GM18909 (cell line): ENCODE measurements around the gene ZNF786.
"Not testable (repeated sequence)": the region's sequence is repeated elsewhere in the genome, so short reads cannot be mapped to it uniquely, and the experiment has no call there.

ENCODE experiments used
- ATAC-seq: cut with Tn5 transposase; IDR thresholded peaks from one replicate; pipeline ENCODE4 v1.9.1; 2021; ENCODE audit warnings: mild to moderate bottlenecking; ENCODE audit not compliant: unreplicated experiment, poor library complexity

Gene ZNF786

DNA sequence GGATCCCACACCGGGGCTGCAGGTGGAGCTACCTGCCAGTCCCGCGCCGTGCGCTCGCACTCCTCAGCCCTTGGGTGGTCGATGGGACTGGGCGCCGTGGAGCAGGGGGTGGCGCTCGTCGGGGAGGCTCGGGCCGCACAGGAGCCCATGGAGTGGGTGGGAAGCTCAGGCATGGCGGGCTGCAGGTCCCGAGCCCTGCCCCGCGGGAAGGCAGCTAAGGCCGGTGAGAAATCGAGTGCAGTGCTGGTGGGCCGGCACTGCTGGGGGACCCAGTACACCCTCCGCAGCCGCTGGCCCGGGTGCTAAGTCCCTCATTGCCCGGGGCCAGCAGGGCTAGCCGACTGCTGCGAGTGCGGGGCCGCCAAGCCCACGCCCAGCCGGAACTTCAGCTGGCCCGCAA is 51.9 kb downstream of the ZNF786 start:
- ATAC-seq: not testable (repeated sequence)

- no peak for ATAC-seq
These were observed 53.8 kb downstream of the ZNF786 start for GRCh38 chr7:149036676-149037075.

- ATAC-seq: no peak
These were observed 59.1 kb downstream of the ZNF786 start for GRCh38 chr7:149031353-149031910.

GRCh38 chr7:149030439-149030838 is 60.1 kb downstream of the ZNF786 start:
- ATAC-seq: not testable (repeated sequence)

DNA sequence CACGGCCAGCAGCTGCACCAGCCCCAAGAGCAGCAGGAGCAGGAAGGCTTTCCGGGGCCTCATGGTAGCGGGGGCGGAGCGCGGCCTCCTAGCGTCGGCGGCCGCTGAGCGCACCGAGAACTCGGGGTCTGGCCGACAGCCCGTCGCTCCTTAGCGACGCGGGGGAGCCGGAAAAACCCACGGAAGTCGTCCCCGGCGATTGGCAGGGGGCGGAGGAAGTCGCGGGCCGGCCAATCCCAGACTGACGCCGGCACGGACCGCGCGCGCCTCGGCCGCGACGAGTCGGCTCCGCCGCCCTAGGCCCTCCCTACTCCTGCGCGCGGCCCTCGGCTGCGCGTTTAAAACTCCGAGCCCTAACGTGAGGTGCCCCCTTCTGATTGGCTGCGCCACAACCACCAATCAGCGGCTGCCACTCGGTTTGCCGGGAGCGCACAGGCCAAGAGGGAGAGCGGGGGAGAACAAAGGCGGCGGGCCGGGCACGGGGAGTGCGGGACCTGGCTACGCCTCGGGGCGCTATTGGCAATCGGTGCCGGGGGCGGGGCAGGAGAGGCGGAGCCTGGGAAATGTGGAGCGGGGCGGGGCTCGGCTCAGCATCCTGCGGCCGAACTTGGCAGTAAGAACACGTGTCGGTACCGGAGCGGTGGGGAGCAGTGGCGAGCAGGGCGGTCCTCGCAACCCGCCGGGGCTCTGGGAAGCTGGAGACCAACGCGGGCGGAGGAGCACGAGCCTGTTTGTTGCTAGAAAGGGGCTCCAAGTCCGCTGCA is 62.0 kb downstream of the ZNF786 start, which contains the start of gene PDIA4:
Gene PDIA4 (minus strand): TSS at position 160 of the 764 bp plus-strand sequence. CDS start 97 bp downstream, at position 63.
- peak; percentile 93 for ATAC-seq

DNA sequence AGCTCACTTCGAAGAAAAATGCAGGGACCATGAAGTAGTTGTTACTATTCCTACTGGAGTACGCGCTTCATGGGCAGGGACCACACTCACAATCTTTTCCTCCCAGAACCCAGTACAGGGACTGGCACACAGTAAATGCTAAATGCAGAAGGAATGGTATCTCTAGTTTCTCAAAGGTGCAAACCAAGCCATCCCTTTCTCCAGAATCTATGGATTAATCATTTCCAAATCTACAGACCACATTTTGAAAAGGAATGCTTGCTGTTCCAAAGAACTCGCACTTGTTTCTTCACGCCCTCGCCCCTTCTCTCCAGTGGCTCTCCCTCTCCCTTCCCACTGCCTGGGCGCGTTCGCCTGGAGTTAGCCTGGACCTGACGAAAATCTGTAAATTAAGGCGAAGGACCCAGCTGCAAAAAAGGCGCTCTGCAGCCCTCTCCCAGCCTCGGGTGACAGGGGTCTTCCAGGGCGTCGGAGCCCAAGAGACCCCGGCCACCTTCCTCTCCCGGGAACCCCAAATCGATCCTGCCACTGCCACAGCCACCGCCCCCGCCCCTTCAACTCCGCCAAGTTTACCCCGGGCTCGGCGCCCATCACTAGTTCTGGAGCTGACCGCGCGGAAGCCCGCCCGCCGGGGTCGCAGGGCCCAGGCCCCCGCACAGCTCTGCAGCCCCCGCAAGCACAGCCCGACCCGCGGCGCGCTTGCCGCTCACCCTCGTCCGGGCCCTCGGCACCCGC is 62.7 kb downstream of the ZNF786 start:
- no peak for ATAC-seq

DNA sequence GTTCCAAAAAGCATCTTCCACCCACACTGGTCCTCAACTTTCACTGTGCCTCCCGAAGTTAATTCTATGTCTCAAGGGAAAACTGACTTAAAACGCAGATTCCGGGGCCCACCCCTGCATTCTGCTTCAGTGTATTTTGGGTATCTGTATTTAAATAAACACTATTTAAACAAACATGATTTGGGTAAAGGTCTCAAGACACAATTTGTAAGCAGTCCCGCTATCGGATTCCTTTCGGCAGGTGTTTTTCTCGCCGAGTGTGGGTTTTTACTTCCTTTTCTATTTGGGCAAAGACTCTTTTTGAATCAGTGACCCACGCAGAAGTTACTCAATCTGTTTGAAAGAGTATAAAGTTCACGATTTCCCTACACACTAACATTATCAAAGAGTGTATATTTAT is 63.5 kb downstream of the ZNF786 start:
- no peak for ATAC-seq

- ATAC-seq: no peak
These were observed 66.9 kb downstream of the ZNF786 start for GRCh38 chr7:149023662-149024061.

GRCh38 chr7:149022756-149023360 is 67.7 kb downstream of the ZNF786 start:
- no peak for ATAC-seq

GRCh38 chr7:149021725-149022062 is 68.8 kb downstream of the ZNF786 start:
- ATAC-seq: no peak

DNA sequence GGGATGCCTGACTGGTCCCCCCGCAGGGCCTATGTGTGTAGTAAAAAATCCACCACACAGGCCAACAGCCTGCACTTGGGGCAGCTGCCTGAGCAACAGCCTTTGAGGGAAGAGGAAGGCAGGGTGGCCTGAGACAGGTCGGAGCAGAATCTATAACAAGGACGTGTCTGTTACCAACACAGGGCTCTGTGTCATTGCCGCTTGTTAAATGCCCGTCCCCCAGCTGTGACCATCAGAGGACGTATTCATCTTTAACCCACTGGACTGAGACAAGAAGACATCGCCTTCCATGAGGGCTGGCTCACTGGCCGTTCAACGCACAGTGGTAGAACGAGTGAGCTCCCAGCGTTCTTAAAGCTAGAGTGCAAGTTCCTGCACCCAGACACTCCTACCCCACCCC is 70.0 kb downstream of the ZNF786 start:
- ATAC-seq: no peak
